Forelimb muscle (tissue), 1 donor: ENCODE measurements around the gene SOX8. TPM values are rescaled to one million over a fixed set of nuclear protein-coding genes. Genes with fewer than 3 reads are reported as not detected.

Source experiments
- DNase-seq: peaks from one replicate; pipeline ENCODE4 v3.0.0-alpha.2; 2013; ENCODE audit warnings: low read depth
- polyA plus RNA-seq: library from polyadenylated mRNA; unstranded; fragments of 120-200 nt; gene quantifications from one replicate; pipeline ENCODE4 v1.2.1, GENCODE V29; 2013; ENCODE audit not compliant: insufficient read length

SOX8 gene
- polyA plus RNA-seq, 1 donor, result 36.9 TPM

GRCh38 chr16:986925-987582, 5.5 kb downstream of the SOX8 start:
- no peak for DNase-seq

GRCh38 chr16:987906-988305, 6.3 kb downstream of the SOX8 start:
- no peak for DNase-seq

GRCh38 chr16:988471-989353, 7.1 kb downstream of the SOX8 start:
- no peak for DNase-seq

- no peak for DNase-seq
Measured at GRCh38 chr16:989354-989814, 7.8 kb downstream of the SOX8 start.

GRCh38 chr16:990516-991291, 9.1 kb downstream of the SOX8 start:
- no peak for DNase-seq

GRCh38 chr16:991345-991744, 9.8 kb downstream of the SOX8 start:
- no peak for DNase-seq

- DNase-seq, result no peak
Measured at GRCh38 chr16:991773-992172, 10.2 kb downstream of the SOX8 start.

GRCh38 chr16:993731-994130, 12.2 kb downstream of the SOX8 start:
- no peak for DNase-seq

- no peak for DNase-seq
Measured at GRCh38 chr16:995087-995486, 13.5 kb downstream of the SOX8 start.

GRCh38 chr16:995783-996182, 14.2 kb downstream of the SOX8 start:
- DNase-seq, result no peak

GRCh38 chr16:996681-997080, 15.1 kb downstream of the SOX8 start:
- no peak for DNase-seq

- no peak for DNase-seq
Measured at GRCh38 chr16:997440-998051, 16.0 kb downstream of the SOX8 start.

- no peak for DNase-seq
Measured at GRCh38 chr16:998211-998610, 16.6 kb downstream of the SOX8 start.

GRCh38 chr16:998615-999014, 17.0 kb downstream of the SOX8 start:
- DNase-seq, result no peak

- no peak for DNase-seq
Measured at GRCh38 chr16:999677-1000076, 18.1 kb downstream of the SOX8 start.

GRCh38 chr16:1000608-1001007, 19.0 kb downstream of the SOX8 start:
- no peak for DNase-seq

GRCh38 chr16:1001096-1001495, 19.5 kb downstream of the SOX8 start:
- DNase-seq, result no peak

GRCh38 chr16:1002399-1003166, 21.0 kb downstream of the SOX8 start:
- no peak for DNase-seq

- no peak for DNase-seq
Measured at GRCh38 chr16:1003391-1004347, 22.1 kb downstream of the SOX8 start.

- no peak for DNase-seq
Measured at GRCh38 chr16:1005286-1005685, 23.7 kb downstream of the SOX8 start.
